ENCODE measurements around the gene MCM5.

GRCh38 chr22:35434061-35434710 lies 34.2 kb downstream of the MCM5 start:
- TF ChIP-seq CTCF (IDR thresholded peaks at IDR 0.05; ENCODE audit: low read depth, low read length, poor library complexity, severe bottlenecking) (no peak), EZH2phosphoT487 (IDR thresholded peaks at IDR 0.05; ENCODE audit: borderline replicate concordance, low read length) (no peak)
